Measurements from ENCODE around the gene CCDC188.

The CCDC188 gene

DNA sequence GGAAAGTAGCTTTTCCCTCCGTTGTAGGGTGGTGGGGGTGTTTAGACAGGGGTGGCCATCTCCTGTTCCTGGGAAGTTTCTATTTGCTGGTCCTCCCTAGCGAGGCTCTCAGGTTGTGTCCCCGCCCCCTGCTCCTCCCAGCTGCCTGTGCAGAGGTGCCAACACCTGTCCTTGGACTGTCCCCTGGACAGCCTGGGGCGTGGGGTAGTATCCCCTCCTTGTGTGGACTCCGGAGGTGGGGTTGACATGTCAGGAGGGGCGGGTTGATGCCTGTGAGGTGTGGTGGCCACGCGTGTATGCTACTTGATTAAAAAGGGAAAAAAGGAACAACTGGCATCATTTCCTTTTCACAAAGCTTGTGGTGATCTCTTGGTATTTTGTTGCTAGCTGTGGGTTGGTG is 49.2 kb downstream of the CCDC188 start:
- DNase-seq (ENCODE audit: insufficient read length, low spot score), result no peak
- TF ChIP-seq, protein P1, sequence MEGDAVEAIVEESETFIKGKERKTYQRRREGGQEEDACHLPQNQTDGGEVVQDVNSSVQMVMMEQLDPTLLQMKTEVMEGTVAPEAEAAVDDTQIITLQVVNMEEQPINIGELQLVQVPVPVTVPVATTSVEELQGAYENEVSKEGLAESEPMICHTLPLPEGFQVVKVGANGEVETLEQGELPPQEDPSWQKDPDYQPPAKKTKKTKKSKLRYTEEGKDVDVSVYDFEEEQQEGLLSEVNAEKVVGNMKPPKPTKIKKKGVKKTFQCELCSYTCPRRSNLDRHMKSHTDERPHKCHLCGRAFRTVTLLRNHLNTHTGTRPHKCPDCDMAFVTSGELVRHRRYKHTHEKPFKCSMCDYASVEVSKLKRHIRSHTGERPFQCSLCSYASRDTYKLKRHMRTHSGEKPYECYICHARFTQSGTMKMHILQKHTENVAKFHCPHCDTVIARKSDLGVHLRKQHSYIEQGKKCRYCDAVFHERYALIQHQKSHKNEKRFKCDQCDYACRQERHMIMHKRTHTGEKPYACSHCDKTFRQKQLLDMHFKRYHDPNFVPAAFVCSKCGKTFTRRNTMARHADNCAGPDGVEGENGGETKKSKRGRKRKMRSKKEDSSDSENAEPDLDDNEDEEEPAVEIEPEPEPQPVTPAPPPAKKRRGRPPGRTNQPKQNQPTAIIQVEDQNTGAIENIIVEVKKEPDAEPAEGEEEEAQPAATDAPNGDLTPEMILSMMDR (IDR thresholded peaks at IDR 0.05; ENCODE audit: insufficient read depth, missing control alignments), result no peak
- FAIRE-seq, result no peak

DNA sequence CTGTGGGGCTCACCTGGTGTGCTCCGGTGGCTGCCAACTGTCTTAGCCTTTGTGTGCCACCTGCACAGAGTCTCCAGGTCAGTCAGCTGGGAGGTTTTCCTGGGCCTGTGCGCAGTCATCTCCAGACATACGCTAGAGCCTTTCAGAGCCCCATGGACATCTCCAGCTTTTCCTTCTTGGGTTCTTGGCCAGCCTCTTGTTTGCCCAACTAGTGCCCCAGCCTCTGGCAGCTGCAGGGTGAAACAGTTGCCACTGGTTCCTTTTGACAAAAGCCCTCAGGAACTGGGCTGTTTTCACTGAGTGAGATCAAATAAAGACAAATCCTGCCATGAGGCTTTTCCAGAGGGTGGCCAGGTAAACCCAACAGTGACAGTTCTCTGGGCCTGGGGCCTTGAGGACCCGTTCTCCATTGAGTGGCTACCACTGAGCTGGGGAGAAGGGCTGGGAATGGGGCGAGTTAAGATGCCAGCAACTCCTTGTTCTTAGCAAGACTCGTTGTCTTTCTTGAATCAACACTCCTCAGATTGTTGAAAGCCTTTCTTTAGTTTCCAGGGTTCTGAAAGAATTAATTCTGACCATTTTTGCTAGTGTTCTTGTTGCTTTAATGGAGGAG is 51.6 kb downstream of the CCDC188 start:
- DNase-seq (ENCODE audit: insufficient read length, low spot score), result no peak
- TF ChIP-seq, protein P1 (IDR thresholded peaks at IDR 0.05; ENCODE audit: insufficient read depth, missing control alignments), result no peak
- FAIRE-seq, result no peak

Measured in D721Med (cell line).